T-helper 17 cell (primary cell): Measurements from ENCODE around the gene SF3B2. TPM values are rescaled to one million over a fixed set of nuclear protein-coding genes. Genes with fewer than 3 reads are reported as not detected.
"Not testable (repeated sequence)": the region's sequence is repeated elsewhere in the genome, so short reads cannot be mapped to it uniquely, and the experiment has no call there.

Source experiments
- ATAC-seq: fragments of 150-1000 bp; cut with Tn5 transposase; 2 replicates; pipeline ENCODE4 v1.10.0; 2021; ENCODE audit warnings: mild to moderate bottlenecking, moderate library complexity
- DNase-seq, 3 donors: peaks; one replicate each; pipeline versions ENCODE4 v3.0.0 to v3.0.0-alpha.2; 2020 to 2021
- H3K9me3 ChIP-seq: one replicate; pipeline ENCODE4 v1.7.0; 2013; ENCODE audit warnings: low read length, mild to moderate bottlenecking; ENCODE audit not compliant: control insufficient read depth, poor library complexity, severe bottlenecking
- H3K27ac Mint-ChIP-seq: one replicate; pipeline ENCODE4 v1.8.0; 2022; ENCODE audit warnings: mild to moderate bottlenecking, moderate library complexity, mixed read lengths
- H3K27me3 Mint-ChIP-seq: one replicate; pipeline ENCODE4 v1.8.0; 2022; ENCODE audit warnings: mixed read lengths
- H3K36me3 Mint-ChIP-seq: one replicate; pipeline ENCODE4 v1.8.0; 2022; ENCODE audit warnings: low read depth, mixed read lengths
- H3K4me1 Mint-ChIP-seq: one replicate; pipeline ENCODE4 v1.8.0; 2022; ENCODE audit warnings: mild to moderate bottlenecking, mixed read lengths
- H3K4me3 Mint-ChIP-seq: one replicate; pipeline ENCODE4 v1.8.0; 2022; ENCODE audit warnings: mild to moderate bottlenecking, moderate library complexity, mixed read lengths
- total RNA-seq, 4 donors: library from RNA in 2 of 4; stranded (reverse) in 2 of 4; gene quantifications; one replicate each; pipeline ENCODE4 v1.2.3 and lab custom pipeline; 2022 to 2026

Gene SF3B2, protein sequence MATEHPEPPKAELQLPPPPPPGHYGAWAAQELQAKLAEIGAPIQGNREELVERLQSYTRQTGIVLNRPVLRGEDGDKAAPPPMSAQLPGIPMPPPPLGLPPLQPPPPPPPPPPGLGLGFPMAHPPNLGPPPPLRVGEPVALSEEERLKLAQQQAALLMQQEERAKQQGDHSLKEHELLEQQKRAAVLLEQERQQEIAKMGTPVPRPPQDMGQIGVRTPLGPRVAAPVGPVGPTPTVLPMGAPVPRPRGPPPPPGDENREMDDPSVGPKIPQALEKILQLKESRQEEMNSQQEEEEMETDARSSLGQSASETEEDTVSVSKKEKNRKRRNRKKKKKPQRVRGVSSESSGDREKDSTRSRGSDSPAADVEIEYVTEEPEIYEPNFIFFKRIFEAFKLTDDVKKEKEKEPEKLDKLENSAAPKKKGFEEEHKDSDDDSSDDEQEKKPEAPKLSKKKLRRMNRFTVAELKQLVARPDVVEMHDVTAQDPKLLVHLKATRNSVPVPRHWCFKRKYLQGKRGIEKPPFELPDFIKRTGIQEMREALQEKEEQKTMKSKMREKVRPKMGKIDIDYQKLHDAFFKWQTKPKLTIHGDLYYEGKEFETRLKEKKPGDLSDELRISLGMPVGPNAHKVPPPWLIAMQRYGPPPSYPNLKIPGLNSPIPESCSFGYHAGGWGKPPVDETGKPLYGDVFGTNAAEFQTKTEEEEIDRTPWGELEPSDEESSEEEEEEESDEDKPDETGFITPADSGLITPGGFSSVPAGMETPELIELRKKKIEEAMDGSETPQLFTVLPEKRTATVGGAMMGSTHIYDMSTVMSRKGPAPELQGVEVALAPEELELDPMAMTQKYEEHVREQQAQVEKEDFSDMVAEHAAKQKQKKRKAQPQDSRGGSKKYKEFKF
- total RNA-seq, result 100 to 1,000 TPM; 187 to 208 TPM
- 221 to 364 reads per million in 2 donors for total RNA-seq (lab: John Stamatoyannopoulos, UW)

DNA sequence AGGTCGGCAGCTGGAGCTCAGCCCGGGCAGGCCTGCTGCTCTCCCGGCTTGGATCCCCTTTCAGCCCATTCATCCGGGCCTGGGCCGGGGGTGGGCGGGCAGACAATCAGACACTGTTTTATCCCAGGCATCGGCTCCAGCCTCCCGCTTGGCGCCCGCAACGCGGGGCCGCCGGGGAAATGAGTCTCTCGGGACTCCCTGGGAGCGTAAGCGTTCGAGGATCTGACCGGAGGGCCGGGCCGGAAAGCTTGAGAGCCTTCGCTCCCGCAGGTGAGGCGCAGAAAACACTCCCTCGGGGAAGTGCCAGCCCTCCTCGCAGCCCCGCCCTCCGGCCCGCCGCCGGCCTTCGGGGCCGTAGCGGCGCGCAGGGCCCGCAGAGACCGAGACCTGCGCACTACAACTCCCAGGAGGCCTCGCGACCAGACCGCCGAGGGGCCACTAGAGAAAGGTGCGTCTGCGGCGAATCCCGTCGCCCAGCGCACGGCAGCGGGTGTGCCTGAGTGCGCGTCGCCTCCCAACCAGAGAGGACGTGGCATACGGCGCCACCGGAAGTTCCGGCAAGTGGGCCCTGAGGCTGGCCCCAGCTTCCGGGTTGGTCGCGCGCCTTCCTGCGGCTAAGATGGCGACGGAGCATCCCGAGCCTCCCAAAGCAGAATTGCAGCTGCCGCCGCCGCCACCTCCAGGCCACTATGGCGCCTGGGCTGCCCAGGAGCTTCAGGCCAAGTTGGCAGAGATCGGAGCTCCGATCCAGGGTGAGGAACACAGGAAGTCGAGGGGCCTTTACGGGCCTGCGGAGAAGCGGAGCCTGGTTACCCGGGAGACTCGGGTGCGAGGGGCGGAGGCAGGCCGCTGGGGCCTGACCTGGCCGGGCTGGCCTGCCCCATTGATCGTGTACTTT lies at the start of gene SF3B2:
Gene SF3B2 (plus strand): TSS at position 599 of the 898 bp plus-strand sequence. CDS start 21 bp downstream, at position 620.
- H3K27ac Mint-ChIP-seq, result peak within 1 kb of the TSS; percentile 98
- no peaks in the 10 kb centered on the region for H3K9me3 ChIP-seq
- H3K4me3 Mint-ChIP-seq, result peak within 1 kb of the TSS; percentile 100
- peaks cover 4% of the 10 kb centered on the region for H3K36me3 Mint-ChIP-seq
- DNase-seq, result peak; percentile 87 to 94 (median 94)
- no peaks in the 10 kb centered on the region for H3K27me3 Mint-ChIP-seq
- ATAC-seq, result peak; percentile 98
- peaks cover 18% of the 10 kb centered on the region for H3K4me1 Mint-ChIP-seq

GRCh38 chr11:66002648-66003225 lies 49.4 kb upstream of the SF3B2 start:
- peaks cover 31% of the 10 kb centered on the region for H3K4me1 Mint-ChIP-seq
- peaks cover 9% of the 10 kb centered on the region for H3K36me3 Mint-ChIP-seq
- no peaks in the 10 kb centered on the region for H3K9me3 ChIP-seq
- DNase-seq (peak; percentile 59 to 77 (median 73)), ATAC-seq (peak; percentile 77)
- peak overlapping the region; percentile 99 for H3K27ac Mint-ChIP-seq
- H3K4me3 Mint-ChIP-seq, result peak overlapping the region; percentile 99
- H3K27me3 Mint-ChIP-seq, result no peaks in the 10 kb centered on the region

GRCh38 chr11:66003291-66003690 lies 48.9 kb upstream of the SF3B2 start:
- Mint-ChIP-seq H3K27me3 (no peaks in the 10 kb centered on the region), H3K4me3 (peak overlapping the region; percentile 99), H3K4me1 (peaks cover 29% of the 10 kb centered on the region), H3K36me3 (peaks cover 6% of the 10 kb centered on the region), H3K27ac (peak overlapping the region; percentile 99)
- no peak for ATAC-seq
- no peaks in the 10 kb centered on the region for H3K9me3 ChIP-seq
- no peak for DNase-seq

DNA sequence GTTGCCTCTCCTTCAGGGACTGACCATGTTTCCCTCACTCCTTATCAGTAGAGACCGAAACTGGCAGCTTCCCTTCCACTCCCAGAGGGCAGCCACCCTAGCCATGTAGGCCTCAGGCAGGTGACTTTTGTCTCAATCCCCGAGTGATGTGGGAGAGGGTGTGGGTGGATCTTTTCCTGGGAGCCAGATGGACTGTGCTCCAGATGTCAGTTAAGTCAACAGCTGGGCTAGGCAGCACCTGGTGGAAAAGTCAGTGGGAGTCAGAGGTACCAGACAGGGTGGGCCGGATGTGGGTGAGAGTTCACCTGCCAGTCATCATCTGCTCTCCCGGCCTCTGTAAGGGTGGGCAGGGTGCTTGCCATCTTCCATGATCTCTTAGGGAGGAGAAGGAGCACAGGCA lies 48.0 kb upstream of the SF3B2 start:
- H3K27ac Mint-ChIP-seq, result no peak overlapping the region
- no peak for ATAC-seq

GRCh38 chr11:66006134-66006890 lies 45.9 kb upstream of the SF3B2 start:
- ATAC-seq (no peak), DNase-seq (no peak)
- H3K4me1 Mint-ChIP-seq, result peaks cover 20% of the 10 kb centered on the region
- no peak overlapping the region for H3K4me3 Mint-ChIP-seq
- peaks cover 5% of the 10 kb centered on the region for H3K27me3 Mint-ChIP-seq
- H3K36me3 Mint-ChIP-seq, result peaks cover 5% of the 10 kb centered on the region
- H3K27ac Mint-ChIP-seq, result no peak overlapping the region
- no peaks in the 10 kb centered on the region for H3K9me3 ChIP-seq

More for the DNA sequence above, 48.0 kb upstream of the SF3B2 start:
- DNase-seq, result no peak
- H3K4me3 Mint-ChIP-seq, result peak overlapping the region; percentile 50
- H3K9me3 ChIP-seq, result no peaks in the 10 kb centered on the region
- H3K36me3 Mint-ChIP-seq, result peaks cover 5% of the 10 kb centered on the region
- no peaks in the 10 kb centered on the region for H3K27me3 Mint-ChIP-seq
- peaks cover 25% of the 10 kb centered on the region for H3K4me1 Mint-ChIP-seq

DNA sequence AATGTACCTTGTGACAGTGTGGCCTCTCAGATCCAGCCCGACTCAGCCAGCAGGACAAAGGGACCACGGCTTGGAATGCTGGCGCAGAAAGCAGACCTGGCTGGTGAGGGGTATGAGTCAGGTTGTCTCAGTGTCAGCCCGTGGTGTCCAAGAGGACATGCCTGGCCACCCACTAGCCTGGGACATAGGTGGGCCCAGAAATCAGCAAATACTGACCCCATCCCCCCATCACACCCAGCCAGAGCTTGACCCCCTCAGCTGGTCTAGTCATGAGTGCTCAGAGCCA lies 45.3 kb upstream of the SF3B2 start:
- H3K4me3 Mint-ChIP-seq, result no peak overlapping the region
- H3K27ac Mint-ChIP-seq, result no peak overlapping the region
- peaks cover 5% of the 10 kb centered on the region for H3K27me3 Mint-ChIP-seq
- H3K36me3 Mint-ChIP-seq, result peaks cover 3% of the 10 kb centered on the region
- DNase-seq, result no peak
- no peak for ATAC-seq
- no peaks in the 10 kb centered on the region for H3K9me3 ChIP-seq
- H3K4me1 Mint-ChIP-seq, result peaks cover 17% of the 10 kb centered on the region

DNA sequence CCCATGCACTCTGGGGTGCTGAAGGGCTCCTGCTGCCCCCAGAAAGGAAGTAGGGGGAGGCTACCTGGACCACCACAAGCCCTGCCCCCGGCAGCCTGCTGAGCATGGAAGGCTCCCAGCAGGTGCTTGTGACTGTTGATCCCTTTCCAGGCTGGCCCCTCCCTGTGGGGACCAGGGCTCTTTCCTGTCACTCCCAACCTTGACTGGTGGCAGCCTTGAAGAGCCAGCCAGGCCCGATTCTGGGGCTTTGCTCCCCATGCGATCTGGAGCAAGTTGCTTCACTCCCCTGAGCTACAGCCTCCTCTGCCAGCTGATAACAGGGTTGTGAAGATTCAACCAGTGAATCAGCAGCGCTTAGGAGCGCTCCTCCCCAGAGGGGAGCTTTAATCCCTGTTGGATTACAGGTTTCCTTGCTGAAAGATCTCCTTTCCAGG lies 44.9 kb upstream of the SF3B2 start:
- H3K27me3 Mint-ChIP-seq, result peaks cover 5% of the 10 kb centered on the region
- no peaks in the 10 kb centered on the region for H3K9me3 ChIP-seq
- no peak overlapping the region for H3K4me3 Mint-ChIP-seq
- no peak for ATAC-seq
- peak overlapping the region; percentile 9 for H3K27ac Mint-ChIP-seq
- DNase-seq, result no peak
- H3K36me3 Mint-ChIP-seq, result no peaks in the 10 kb centered on the region
- H3K4me1 Mint-ChIP-seq, result peaks cover 15% of the 10 kb centered on the region

GRCh38 chr11:66008095-66008467 lies 44.1 kb upstream of the SF3B2 start:
- H3K27ac Mint-ChIP-seq, result peak overlapping the region; percentile 9
- DNase-seq, result no peak
- ATAC-seq, result no peak
- no peaks in the 10 kb centered on the region for H3K36me3 Mint-ChIP-seq
- peaks cover 7% of the 10 kb centered on the region for H3K27me3 Mint-ChIP-seq
- peaks cover 8% of the 10 kb centered on the region for H3K4me1 Mint-ChIP-seq
- H3K9me3 ChIP-seq, result no peaks in the 10 kb centered on the region
- no peak overlapping the region for H3K4me3 Mint-ChIP-seq

DNA sequence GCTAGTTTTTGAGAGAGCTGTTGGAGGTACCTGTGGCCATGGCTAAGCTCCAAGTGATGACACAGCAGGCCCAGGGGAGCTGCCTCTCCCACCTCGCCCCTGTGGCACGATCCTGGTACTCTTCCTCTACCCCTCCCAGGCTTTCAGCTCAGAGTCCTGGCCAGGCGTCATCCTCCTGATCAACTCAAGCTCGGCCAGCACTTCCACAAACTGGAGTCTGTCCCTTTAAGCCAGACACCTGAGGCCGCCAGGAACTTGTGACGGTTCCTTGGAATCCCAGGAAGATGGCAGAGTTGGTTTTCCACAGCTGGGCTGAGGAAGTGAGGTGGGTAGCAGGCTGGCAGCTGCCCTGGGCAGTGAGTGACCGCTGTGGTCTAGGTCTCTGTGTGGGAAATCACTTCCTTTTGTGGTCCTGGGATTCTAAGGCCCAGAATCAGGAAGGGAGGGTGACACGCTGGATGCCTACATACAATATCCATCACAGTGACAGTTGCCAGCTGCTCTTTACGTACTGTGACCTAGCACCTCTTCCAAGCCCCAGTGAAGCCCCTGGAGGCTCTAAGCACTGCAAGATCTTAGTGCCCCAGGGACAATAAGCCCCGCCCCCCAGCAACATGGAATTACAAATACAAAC lies 43.6 kb upstream of the SF3B2 start:
- peaks cover 12% of the 10 kb centered on the region for H3K27me3 Mint-ChIP-seq
- H3K4me3 Mint-ChIP-seq, result no peak overlapping the region
- H3K27ac Mint-ChIP-seq, result no peak overlapping the region
- H3K9me3 ChIP-seq, result no peaks in the 10 kb centered on the region
- DNase-seq (no peak), ATAC-seq (no peak)
- peaks cover 5% of the 10 kb centered on the region for H3K4me1 Mint-ChIP-seq
- H3K36me3 Mint-ChIP-seq, result no peaks in the 10 kb centered on the region

DNA sequence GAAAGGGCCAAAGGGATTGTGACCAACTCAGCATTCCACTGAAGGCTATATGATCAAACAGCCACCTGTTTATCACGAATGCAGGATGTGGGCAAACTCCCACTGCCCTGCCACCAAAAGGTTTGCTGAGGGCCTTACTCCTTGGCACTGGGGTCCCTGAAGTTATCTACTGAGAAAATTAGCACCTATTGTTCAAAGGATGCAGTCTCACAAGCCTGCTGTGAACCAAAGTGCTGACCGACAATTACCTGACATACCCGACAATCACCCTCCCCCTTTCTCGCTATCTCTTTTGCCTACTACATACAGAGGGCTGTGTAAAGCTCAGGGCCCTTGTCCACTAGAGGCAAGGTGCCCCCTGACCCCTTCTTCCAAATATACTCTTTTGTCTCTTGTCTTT lies 42.1 kb upstream of the SF3B2 start:
- not testable (repeated sequence) for ATAC-seq, H3K4me1 Mint-ChIP-seq, H3K4me3 Mint-ChIP-seq, H3K36me3 Mint-ChIP-seq, DNase-seq, H3K9me3 ChIP-seq
- H3K27ac Mint-ChIP-seq, result peak overlapping the region; percentile 29
- peaks cover 13% of the 10 kb centered on the region for H3K27me3 Mint-ChIP-seq

DNA sequence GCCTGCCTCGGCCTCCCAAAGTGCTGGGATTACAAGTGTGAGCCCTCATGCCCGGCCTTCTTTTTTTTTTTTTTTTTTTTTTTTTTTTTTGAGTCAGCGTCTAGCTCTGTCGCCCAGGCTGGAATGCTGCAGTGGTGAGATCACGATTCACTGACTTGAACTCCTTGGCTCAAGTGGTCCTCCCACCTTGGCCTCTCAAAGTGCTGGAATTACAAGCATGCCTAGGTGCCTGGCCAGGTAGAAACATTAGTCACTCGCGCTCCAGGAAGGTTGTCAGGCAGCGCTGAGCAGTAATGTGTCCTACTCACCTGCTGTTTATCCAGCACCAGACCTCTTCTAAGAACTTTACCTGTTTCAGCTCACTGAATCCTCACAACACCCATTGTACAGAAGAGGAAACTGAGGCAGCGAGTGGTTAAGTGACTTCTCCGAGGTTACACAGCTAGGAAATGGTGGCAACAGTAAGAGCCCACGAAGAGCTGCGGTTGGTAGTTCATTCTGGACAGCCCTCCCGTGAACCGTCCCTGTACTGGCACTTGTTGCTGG lies 40.9 kb upstream of the SF3B2 start:
- no peak for ATAC-seq

More for the DNA sequence above, 40.9 kb upstream of the SF3B2 start:
- peaks cover 13% of the 10 kb centered on the region for H3K27me3 Mint-ChIP-seq
- no peak overlapping the region for H3K27ac Mint-ChIP-seq
- H3K4me1 Mint-ChIP-seq, result peaks cover 5% of the 10 kb centered on the region
- no peak overlapping the region for H3K4me3 Mint-ChIP-seq
- DNase-seq, result no peak
- no peaks in the 10 kb centered on the region for H3K9me3 ChIP-seq
- peaks cover 2% of the 10 kb centered on the region for H3K36me3 Mint-ChIP-seq
